Choroid plexus epithelial cell (primary cell): Measurements from ENCODE around the gene USP6NL.
A peak's percentile ranks its signal among the peaks of the same experiment; 100 is the strongest.

Experiments
- DNase-seq: peaks from one replicate; pipeline ENCODE4 v3.0.0-alpha.2; 2010; ENCODE audit warnings: low read depth
- H3K4me3 ChIP-seq: 2 replicates; pipeline ENCODE4 v1.5.1; 2011; ENCODE audit warnings: low read depth, mild to moderate bottlenecking, control low read depth, low read length, moderate library complexity
- CTCF ChIP-seq: conservative IDR thresholded peaks from 2 replicates; pipeline ENCODE4 v1.5.1; 2011; ENCODE audit warnings: low read depth, mild to moderate bottlenecking, control low read depth, inconsistent platforms, low read length, moderate library complexity

USP6NL gene

GRCh38 chr10:11581213-11581612, 30.2 kb downstream of the USP6NL start:
- H3K4me3 ChIP-seq, result no peak overlapping the region
- peak; percentile 52 for DNase-seq
- TF ChIP-seq CTCF, result no peak

- TF ChIP-seq CTCF, result no peak
- H3K4me3 ChIP-seq, result no peak overlapping the region
- DNase-seq, result no peak
These were observed 31.6 kb downstream of the USP6NL start for GRCh38 chr10:11579885-11580284.

- H3K4me3 ChIP-seq, result no peak overlapping the region
- no peak for TF ChIP-seq CTCF
- no peak for DNase-seq
These were observed 32.6 kb downstream of the USP6NL start for GRCh38 chr10:11578802-11579255.

- TF ChIP-seq CTCF, result no peak
- H3K4me3 ChIP-seq, result no peak overlapping the region
- DNase-seq, result no peak
These were observed 35.2 kb downstream of the USP6NL start for GRCh38 chr10:11576092-11576809.

- H3K4me3 ChIP-seq, result no peak overlapping the region
- TF ChIP-seq CTCF, result no peak
- peak; percentile 55 for DNase-seq
These were observed 38.0 kb downstream of the USP6NL start for GRCh38 chr10:11573497-11573896.

GRCh38 chr10:11570751-11571150, 40.7 kb downstream of the USP6NL start:
- DNase-seq, result no peak
- no peak for TF ChIP-seq CTCF
- no peak overlapping the region for H3K4me3 ChIP-seq

- TF ChIP-seq CTCF, result no peak
- no peak for DNase-seq
- no peak overlapping the region for H3K4me3 ChIP-seq
These were observed 42.0 kb downstream of the USP6NL start for GRCh38 chr10:11569471-11569870.
